Measurements from ENCODE around the gene RNGTT.

GRCh38 chr6:88561034-88561953 lies 402.1 kb downstream of the RNGTT start:
- no peak for TF ChIP-seq MEIS1 (CRISPR knock-in tag; IDR thresholded peaks at IDR 0.05; ENCODE audit: borderline replicate concordance)
- TF ChIP-seq ZNF449 (tag by site-specific recombination; IDR thresholded peaks at IDR 0.05): no peak
- TF ChIP-seq CTCF (tag by site-specific recombination; IDR thresholded peaks at IDR 0.05): no peak
- TF ChIP-seq ZNF138 (tag by site-specific recombination; IDR thresholded peaks at IDR 0.05; ENCODE audit: borderline replicate concordance): no peak
- no peak for TF ChIP-seq ZNF837 (tag by site-specific recombination; IDR thresholded peaks at IDR 0.05)

Data from HEK293 (cell line).